HG03521 (cell line): ENCODE results near the gene FAM90A1.
"Not testable (repeated sequence)": the region's sequence is repeated elsewhere in the genome, so short reads cannot be mapped to it uniquely, and the experiment has no call there.

ENCODE experiments used
- ATAC-seq: cut with Tn5 transposase; IDR thresholded peaks from one replicate; pipeline ENCODE4 v1.9.1; 2021; ENCODE audit warnings: mild to moderate bottlenecking, moderate library complexity; ENCODE audit not compliant: unreplicated experiment

The FAM90A1 gene

GRCh38 chr12:8172911-8173310 is 54.5 kb downstream of the FAM90A1 start:
- ATAC-seq, result not testable (repeated sequence)
